Naive thymus-derived CD4-positive, alpha-beta T cell (primary cell): ENCODE results near the gene TMCO6. TPM values are rescaled to one million over a fixed set of nuclear protein-coding genes. Genes with fewer than 3 reads are reported as not detected.
A peak's percentile ranks its signal among the peaks of the same experiment; 100 is the strongest.
"Not testable (repeated sequence)": the region's sequence is repeated elsewhere in the genome, so short reads cannot be mapped to it uniquely, and the experiment has no call there.

Experiments
- ATAC-seq: fragments of 150-1000 bp; cut with Tn5 transposase; 2 replicates; pipeline ENCODE4 v1.10.0; 2021; ENCODE audit warnings: mild to moderate bottlenecking, moderate library complexity
- CTCF ChIA-PET: fragments of 350-600 bp; sonication (Branson Sonifier 250); formaldehyde crosslinking; loops from one replicate; lab custom pipeline; 2021; ENCODE audit warnings: antibody characterized with exemption; lab: Charles Lee
- POLR2A ChIA-PET: fragments of 350-600 bp; sonication (Branson Sonifier 250); formaldehyde crosslinking; loops from one replicate; lab custom pipeline; 2021; ENCODE audit warnings: antibody characterized with exemption, inconsistent platforms; lab: Charles Lee
- DNase-seq, 9 donors: peaks; one replicate each; pipeline versions ENCODE4 v3.0.0 to v3.0.0-alpha.2; 2020 to 2022; ENCODE audit warnings: mixed read lengths in 1 of 9
- H3K27ac ChIP-seq: one replicate; pipeline ENCODE4 v1.7.0; 2013; ENCODE audit warnings: mild to moderate bottlenecking, low read depth, low read length, moderate library complexity
- H3K27me3 ChIP-seq, 2 donors: one replicate each; pipeline ENCODE4 v1.7.0; 2013; ENCODE audit warnings: low read length in 2 of 2, mild to moderate bottlenecking in 2 of 2, moderate library complexity in 2 of 2; ENCODE audit not compliant: control insufficient read depth in 2 of 2, insufficient read depth in 2 of 2
- H3K36me3 ChIP-seq, 3 experiments: 1 replicate in 2 of 3; 2 replicates in 1 of 3; pipeline ENCODE4 v1.7.0; 2013; ENCODE audit warnings: low read length in 3 of 3, mild to moderate bottlenecking in 3 of 3, moderate library complexity in 1 of 3; ENCODE audit not compliant: insufficient read depth in 3 of 3, control insufficient read depth in 2 of 3
- H3K4me1 ChIP-seq, 2 donors: one replicate each; pipeline ENCODE4 v1.7.0; 2013; ENCODE audit warnings: low read length in 2 of 2, mild to moderate bottlenecking in 2 of 2, moderate library complexity in 1 of 2; ENCODE audit not compliant: control insufficient read depth in 2 of 2, insufficient read depth in 2 of 2
- H3K4me3 ChIP-seq: 2 replicates; pipeline ENCODE4 v1.7.0; 2013; ENCODE audit warnings: mild to moderate bottlenecking, low read length
- H3K9me3 ChIP-seq, 3 experiments: 1 replicate in 2 of 3; 2 replicates in 1 of 3; pipeline ENCODE4 v1.7.0; 2013; ENCODE audit warnings: low read length in 3 of 3; ENCODE audit not compliant: control insufficient read depth in 2 of 3
- H3K27ac Mint-ChIP-seq, 9 donors: one replicate each; pipeline ENCODE4 v1.8.0; 2020 to 2022; ENCODE audit warnings: mixed read lengths in 9 of 9, mild to moderate bottlenecking in 8 of 9, moderate library complexity in 5 of 9, inconsistent platforms in 2 of 9
- H3K27me3 Mint-ChIP-seq, 5 donors: one replicate each; pipeline ENCODE4 v1.8.0; 2021 to 2022; ENCODE audit warnings: mixed read lengths in 5 of 5, mild to moderate bottlenecking in 1 of 5
- H3K36me3 Mint-ChIP-seq, 5 donors: one replicate each; pipeline ENCODE4 v1.8.0; 2020 to 2022; ENCODE audit warnings: mixed read lengths in 5 of 5, mild to moderate bottlenecking in 3 of 5, inconsistent platforms in 1 of 5
- H3K4me1 Mint-ChIP-seq, 7 donors: one replicate each; pipeline ENCODE4 v1.8.0; 2020 to 2022; ENCODE audit warnings: mixed read lengths in 7 of 7, mild to moderate bottlenecking in 3 of 7, inconsistent platforms in 1 of 7
- H3K4me3 Mint-ChIP-seq, 10 donors: one replicate each; pipeline ENCODE4 v1.8.0; 2020 to 2022; ENCODE audit warnings: mild to moderate bottlenecking in 10 of 10, mixed read lengths in 10 of 10, moderate library complexity in 6 of 10, inconsistent platforms in 2 of 10
- H3K9me3 Mint-ChIP-seq, 11 donors: one replicate each; pipeline ENCODE4 v1.8.0; 2020 to 2022; ENCODE audit warnings: mixed read lengths in 11 of 11, mild to moderate bottlenecking in 4 of 11, inconsistent platforms in 1 of 11, moderate library complexity in 1 of 11
- intact Hi-C, 2 donors: fragments of 100-400 bp; cut with micrococcal nuclease; formaldehyde crosslinking; loops; one replicate each; pipeline ENCODE4 v1.15.1; 2023
- polyA plus RNA-seq, 2 donors: library from polyadenylated mRNA; unstranded; fragments of 300-500 nt; fragmentation: Illumina TruSeq; gene quantifications; one replicate each; pipeline ENCODE4 v1.2.3, GENCODE V29; 2021
- total RNA-seq, 6 experiments: library from RNA in 5 of 6; stranded (reverse) in 5 of 6; gene quantifications; 1 replicate in 5 of 6; 2 replicates in 1 of 6; pipeline ENCODE4 v1.2.3 and lab custom pipeline; 2021 to 2026

The TMCO6 gene
- total and polyA plus RNA-seq, 7 experiments from 2014 or later: 17.1 to 55.3 (median 24.6) TPM

- CTCF ChIA-PET, H3K9me3 Mint-ChIP-seq, H3K27ac ChIP-seq, H3K27me3 ChIP-seq, H3K9me3 ChIP-seq, intact Hi-C loops, ATAC-seq, H3K4me3 ChIP-seq, H3K4me1 ChIP-seq, H3K4me3 Mint-ChIP-seq, DNase-seq, H3K27me3 Mint-ChIP-seq: not testable (repeated sequence)
- H3K36me3 ChIP-seq: peaks cover 26 to 76% (median 36%) of the 10 kb centered on the region in 3 experiments
- H3K27ac Mint-ChIP-seq: peak overlapping the region in 3 of 9 donors; percentile 27 to 34 (median 29)
- POLR2A ChIA-PET: interaction anchor here (1.5 kb wide), 1 partner anchor 13 kb away, joined by 3 read pairs; the partner anchor contains the start of genes IK and NDUFA2
- H3K4me1 Mint-ChIP-seq: peaks cover 3 to 18% (median 14%) of the 10 kb centered on the region in 7 donors
- peaks cover 24 to 53% (median 36%) of the 10 kb centered on the region in 5 donors for H3K36me3 Mint-ChIP-seq
Observed at GRCh38 chr5:140660371-140660770, 21.1 kb downstream of the TMCO6 start.

- Mint-ChIP-seq H3K4me1 (peaks cover 15 to 48% (median 38%) of the 10 kb centered on the region in 7 donors), H3K36me3 (peaks cover 19 to 51% (median 39%) of the 10 kb centered on the region in 5 donors), H3K4me3 (peak overlapping the region; percentile 96 to 100 (median 98)), H3K27me3 (no peaks in the 10 kb centered on the region), H3K9me3 (peaks cover 0 to 1% (median 0%) of the 10 kb centered on the region in 11 donors), H3K27ac (peak overlapping the region; percentile 93 to 100 (median 98))
- intact Hi-C loops: loop anchor here (1.0 kb wide), 10 partner anchors 17 to 557 kb away; partner anchors contain the start of genes ANKHD1 (in 2 of the 2), APBB3 (in 2 of the 2), HARS1 (in 2 of the 2) and HARS2 (in 2 of the 2)
- ChIA-PET CTCF (interaction anchor here (0.6 kb wide), 1 partner anchor 47 kb away, joined by 3 read pairs; no protein-coding TSS in a partner anchor), POLR2A (interaction anchor here (0.6 to 5.2 kb wide), 14 partner anchors 12 to 111 kb away, joined by 3 to 41 read pairs (median 5); partner anchors contain the start of genes HARS1, HARS2, IK and NDUFA2)
- Histone ChIP-seq H3K27ac (peak overlapping the region; percentile 97), H3K36me3 (peaks cover 5 to 61% (median 18%) of the 10 kb centered on the region in 3 experiments), H3K4me1 (peaks cover 0 to 8% of the 10 kb centered on the region in 2 donors), H3K4me3 (peak overlapping the region; percentile 95), H3K27me3 (no peaks in the 10 kb centered on the region), H3K9me3 (no peaks in the 10 kb centered on the region)
- ATAC-seq (no peak), DNase-seq (no peak)
Observed at GRCh38 chr5:140664030-140664358, 24.7 kb downstream of the TMCO6 start.

GRCh38 chr5:140664359-140665119, 25.3 kb downstream of the TMCO6 start, which contains the start of gene WDR55:
Gene WDR55 (plus strand): TSS chr5:140664904. CDS start chr5:140664913, 9 bp downstream.
- ATAC-seq: peak; percentile 97
- Mint-ChIP-seq H3K4me3 (peak within 1 kb of the TSS; percentile 96 to 100 (median 98)), H3K9me3 (peaks cover 0 to 1% (median 0%) of the 10 kb centered on the region in 11 donors), H3K27ac (peak within 1 kb of the TSS; percentile 93 to 100 (median 98)), H3K27me3 (no peaks in the 10 kb centered on the region), H3K4me1 (peaks cover 17 to 48% (median 38%) of the 10 kb centered on the region in 7 donors), H3K36me3 (peaks cover 19 to 51% (median 34%) of the 10 kb centered on the region in 5 donors)
- intact Hi-C loops: loop anchor here (1.0 kb wide), 10 partner anchors 17 to 557 kb away; partner anchors contain the start of genes ANKHD1 (in 2 of the 2), APBB3 (in 2 of the 2), HARS1 (in 2 of the 2) and HARS2 (in 2 of the 2)
- Histone ChIP-seq H3K36me3 (peaks cover 3 to 61% (median 18%) of the 10 kb centered on the region in 3 experiments), H3K27me3 (no peaks in the 10 kb centered on the region), H3K4me1 (peaks cover 0 to 8% of the 10 kb centered on the region in 2 donors), H3K9me3 (no peaks in the 10 kb centered on the region), H3K27ac (peak within 1 kb of the TSS; percentile 97), H3K4me3 (peak within 1 kb of the TSS; percentile 95)
- ChIA-PET CTCF (interaction anchor here (0.6 to 1.6 kb wide), 3 partner anchors 17 to 47 kb away, joined by 3 to 4 read pairs (median 3); partner anchors contain the start of genes IK and NDUFA2), POLR2A (interaction anchor here (0.6 to 5.2 kb wide), 19 partner anchors 11 to 117 kb away, joined by 3 to 41 read pairs (median 4); partner anchors contain the start of genes EIF4EBP3, HARS1, HARS2 and IK)
- DNase-seq: peak; percentile 91 to 98 (median 94)

GRCh38 chr5:140671035-140671434, 31.8 kb downstream of the TMCO6 start:
- Mint-ChIP-seq H3K4me1 (peaks cover 14 to 27% (median 21%) of the 10 kb centered on the region in 7 donors), H3K36me3 (peaks cover 10 to 50% (median 28%) of the 10 kb centered on the region in 5 donors)
- H3K9me3 Mint-ChIP-seq, ATAC-seq, H3K27ac ChIP-seq, H3K4me3 ChIP-seq, H3K4me1 ChIP-seq, intact Hi-C loops, DNase-seq, H3K27ac Mint-ChIP-seq, CTCF ChIA-PET, H3K27me3 Mint-ChIP-seq, H3K27me3 ChIP-seq, H3K9me3 ChIP-seq, H3K4me3 Mint-ChIP-seq: not testable (repeated sequence)
- POLR2A ChIA-PET: interaction anchor here (1.0 to 1.1 kb wide), 2 partner anchors 23 to 24 kb away, joined by 3 to 4 read pairs; partner anchors contain the start of genes IK and NDUFA2
- peaks cover 4 to 84% (median 12%) of the 10 kb centered on the region in 3 experiments for H3K36me3 ChIP-seq

GRCh38 chr5:140671472-140672125, 32.3 kb downstream of the TMCO6 start:
- H3K27me3 Mint-ChIP-seq: no peaks in the 10 kb centered on the region
- no peaks in the 10 kb centered on the region for H3K27me3 ChIP-seq
- POLR2A ChIA-PET: interaction anchor here (1.0 to 1.1 kb wide), 2 partner anchors 24 to 25 kb away, joined by 3 to 4 read pairs; partner anchors contain the start of genes IK and NDUFA2
- no peaks in the 10 kb centered on the region for H3K9me3 ChIP-seq
- ATAC-seq: no peak
- H3K36me3 ChIP-seq: peaks cover 10 to 90% (median 17%) of the 10 kb centered on the region in 3 experiments
- CTCF ChIA-PET: no interaction called here
- H3K4me1 ChIP-seq: peaks cover 0 to 8% of the 10 kb centered on the region in 2 donors
- no peak overlapping the region for H3K27ac ChIP-seq
- H3K27ac Mint-ChIP-seq: peak overlapping the region in 3 of 9 donors; percentile 12 to 45 (median 35)
- intact Hi-C loops: no loop called here
- peaks cover 10 to 54% (median 27%) of the 10 kb centered on the region in 5 donors for H3K36me3 Mint-ChIP-seq
- peaks cover 0 to 2% (median 0%) of the 10 kb centered on the region in 11 donors for H3K9me3 Mint-ChIP-seq
- H3K4me1 Mint-ChIP-seq: peaks cover 9 to 22% (median 15%) of the 10 kb centered on the region in 7 donors
- no peak overlapping the region for H3K4me3 Mint-ChIP-seq
- H3K4me3 ChIP-seq: no peak overlapping the region
- no peak for DNase-seq
